Measurements from ENCODE around the gene NAALADL2.

DNA sequence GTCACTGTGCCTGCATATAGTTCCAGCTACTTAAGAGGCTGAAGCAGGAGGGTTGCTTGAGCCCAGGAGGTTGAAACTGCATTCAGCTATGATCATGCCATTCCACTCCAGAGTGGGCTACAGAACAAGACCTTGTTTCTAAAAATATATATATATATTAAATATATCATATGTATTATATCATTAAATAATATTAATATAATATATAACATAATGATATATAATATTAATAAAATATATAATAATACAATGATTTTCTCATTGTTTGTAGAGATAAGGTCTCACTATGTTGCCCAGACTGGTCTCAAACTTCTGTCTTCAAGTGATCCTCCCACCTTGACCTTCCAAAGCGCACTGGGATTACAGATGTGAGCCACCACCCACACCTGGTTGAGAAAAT lies 101.8 kb downstream of the NAALADL2 start:
- TF ChIP-seq EP300 (IDR thresholded peaks at IDR 0.05; ENCODE audit: borderline replicate concordance in 1 of 2, low read depth in 2 of 2, low read length in 2 of 2) (no peak), TCF12 (IDR thresholded peaks at IDR 0.05; ENCODE audit: low read depth, low read length) (no peak)
